ENCODE data around the gene C6orf141.
"Not testable (repeated sequence)": the region's sequence is repeated elsewhere in the genome, so short reads cannot be mapped to it uniquely, and the experiment has no call there.

Gene C6orf141

DNA sequence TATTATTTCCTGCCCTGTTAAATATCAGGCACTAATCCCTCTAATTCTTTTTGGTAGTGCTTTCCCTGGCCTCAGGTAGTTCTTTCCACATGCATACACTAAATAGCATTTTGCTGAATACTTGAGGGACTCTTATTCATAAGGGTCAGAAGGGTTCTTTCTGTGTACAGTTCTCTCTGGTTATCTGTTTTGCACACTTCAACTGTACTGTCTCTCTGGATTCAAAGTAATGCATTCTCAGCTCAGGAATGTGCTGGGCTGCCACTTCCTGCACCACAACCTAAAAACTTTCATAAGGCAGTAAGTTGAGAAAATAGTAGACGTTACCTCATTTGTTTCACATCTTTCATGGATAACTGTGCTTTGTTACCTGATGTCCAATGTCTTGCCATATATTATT, 32.1 kb downstream of the C6orf141 start:
- no peak for DNase-seq

DNA sequence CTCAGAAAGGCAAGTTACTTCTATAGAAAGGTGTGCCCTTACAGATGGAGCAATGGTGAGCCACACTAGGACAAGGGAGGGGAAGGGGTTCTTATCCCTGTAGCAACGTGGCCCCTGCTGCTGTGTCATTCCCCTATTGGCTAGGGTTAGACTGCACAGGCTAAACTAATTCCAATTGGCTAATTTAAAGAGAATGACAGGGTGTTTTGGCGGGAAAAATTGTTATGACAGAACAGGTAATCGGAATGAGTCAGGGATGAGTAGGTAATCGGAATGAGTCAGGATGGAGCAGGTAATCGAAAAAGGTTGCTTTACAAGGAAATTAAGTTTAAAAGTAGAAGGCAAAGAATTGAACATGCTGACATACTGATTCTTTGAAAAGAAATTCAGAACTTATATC, 36.8 kb downstream of the C6orf141 start:
- DNase-seq: not testable (repeated sequence)
